ENCODE data around the gene CADM3.

GRCh38 chr1:159144571-159144970 lies 26.8 kb upstream of the CADM3 start:
- TF ChIP-seq POLR2AphosphoS5 (IDR thresholded peaks at IDR 0.05; ENCODE audit: borderline replicate concordance, low read depth, low read length) (no peak), FOXP2 (optimal IDR thresholded peaks at IDR 0.05; ENCODE audit: control extremely low read depth, extremely low read length, insufficient read depth) (no peak)

Measured in SK-N-MC (cell line).